ENCODE results near the gene RPP14.

The RPP14 gene

DNA sequence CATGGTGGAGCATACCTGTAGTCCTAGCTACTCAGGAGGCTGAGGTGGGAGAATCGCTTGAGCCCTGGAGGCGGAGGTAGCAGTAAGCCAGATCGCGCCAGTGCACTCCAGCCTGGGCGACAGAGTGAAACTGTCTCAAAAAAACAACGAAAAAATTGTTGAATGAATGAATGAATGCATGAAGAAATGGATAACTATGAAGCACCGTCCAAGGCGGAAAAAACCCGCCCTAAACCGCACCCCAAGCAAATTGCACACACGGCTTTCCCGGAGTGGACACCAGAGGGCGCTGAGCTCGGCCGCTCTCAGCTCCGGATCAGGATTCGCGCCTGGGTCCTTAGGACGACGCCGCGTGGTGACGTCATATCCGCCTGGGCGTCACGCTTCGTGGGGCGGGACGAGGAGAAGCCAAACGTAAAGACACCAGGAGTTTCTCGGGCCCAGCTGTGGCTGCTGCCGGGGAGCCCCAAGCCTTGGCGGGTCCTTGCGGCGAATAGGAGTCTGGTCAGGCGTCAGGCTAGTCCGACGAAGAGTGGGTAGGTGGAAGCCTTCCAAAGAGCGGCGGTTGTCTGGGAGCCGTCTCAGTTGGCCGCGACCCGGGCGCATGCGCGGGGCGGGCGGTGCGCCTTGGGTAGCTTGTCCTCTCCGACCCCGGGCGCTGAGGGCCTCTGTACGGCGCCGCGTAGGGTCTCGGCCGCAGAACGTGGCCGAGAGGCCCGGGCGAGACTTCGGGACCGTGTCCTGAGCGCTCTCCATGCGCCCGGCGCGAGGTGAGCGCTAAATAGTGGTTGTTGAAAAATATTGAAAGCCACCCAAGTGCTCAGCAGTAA is at the start of gene RPP14, which contains the start of gene HTD2:
RPP14 (plus strand) TSS at position 364 of the 830 bp plus-strand sequence. CDS start 4,085 bp downstream, outside the sequence.
HTD2 (plus strand) TSS at position 639 of the 830 bp plus-strand sequence. CDS start 11,094 bp downstream, outside the sequence.
- DNase-seq (ENCODE audit: low read depth), result peak; percentile 98
- peak; percentile 95 for TF ChIP-seq CTCF (IDR thresholded peaks at IDR 0.05; ENCODE audit: insufficient read depth, low read depth, low read length, missing control alignments)
- H3K4me3 ChIP-seq (ENCODE audit: low read depth, low read length), result peak within 1 kb of the TSS; percentile 86

DNA sequence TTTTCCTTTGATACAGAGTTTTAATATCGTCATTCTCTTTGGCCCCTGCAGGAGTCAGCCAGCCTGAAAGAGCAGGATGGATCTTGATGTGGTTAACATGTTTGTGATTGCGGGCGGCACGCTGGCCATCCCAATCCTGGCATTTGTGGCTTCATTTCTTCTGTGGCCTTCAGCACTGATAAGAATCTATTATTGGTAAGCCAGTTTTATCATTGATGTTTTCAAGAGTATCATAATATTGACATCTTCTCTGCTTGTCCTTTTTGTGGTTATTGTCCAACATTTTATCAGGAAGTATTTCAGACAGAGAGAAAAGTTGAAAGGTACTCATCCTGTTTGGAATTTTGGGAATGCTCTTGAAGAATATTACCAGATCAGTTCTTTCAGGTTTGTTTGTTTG is 49.5 kb upstream of the RPP14 start:
- TF ChIP-seq CTCF (IDR thresholded peaks at IDR 0.05; ENCODE audit: insufficient read depth, low read depth, low read length, missing control alignments), result no peak
- no peak overlapping the region for H3K4me3 ChIP-seq (ENCODE audit: low read depth, low read length)
- DNase-seq (ENCODE audit: low read depth), result no peak

GRCh38 chr3:58258392-58259055 is 47.5 kb upstream of the RPP14 start:
- no peak overlapping the region for H3K4me3 ChIP-seq (ENCODE audit: low read depth, low read length)
- no peak for TF ChIP-seq CTCF (IDR thresholded peaks at IDR 0.05; ENCODE audit: insufficient read depth, low read depth, low read length, missing control alignments)
- no peak for DNase-seq (ENCODE audit: low read depth)

- TF ChIP-seq CTCF (IDR thresholded peaks at IDR 0.05; ENCODE audit: insufficient read depth, low read depth, low read length, missing control alignments), result no peak
- no peak overlapping the region for H3K4me3 ChIP-seq (ENCODE audit: low read depth, low read length)
- no peak for DNase-seq (ENCODE audit: low read depth)
These were observed 45.7 kb upstream of the RPP14 start for GRCh38 chr3:58260261-58260731.

DNA sequence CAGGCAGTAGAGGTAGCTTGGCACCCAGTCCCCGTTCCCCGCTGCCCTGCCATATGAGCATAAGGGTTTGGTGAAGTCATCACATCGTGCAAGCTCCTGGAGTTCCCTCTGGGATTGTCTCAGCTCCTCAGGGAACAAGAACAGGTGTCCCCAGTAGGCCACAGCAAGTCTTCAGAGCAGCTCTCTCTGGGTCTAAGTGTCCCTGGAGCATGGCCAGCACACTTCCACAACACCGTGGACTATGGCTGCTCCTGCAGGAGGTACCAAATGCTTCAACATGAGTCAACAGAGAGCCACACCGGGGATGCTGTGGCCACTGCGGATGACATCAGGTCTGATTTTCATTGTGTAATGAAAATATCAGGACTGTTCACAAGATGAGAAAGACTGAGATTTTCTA is 45.3 kb upstream of the RPP14 start:
- no peak overlapping the region for H3K4me3 ChIP-seq (ENCODE audit: low read depth, low read length)
- no peak for DNase-seq (ENCODE audit: low read depth)
- TF ChIP-seq CTCF (IDR thresholded peaks at IDR 0.05; ENCODE audit: insufficient read depth, low read depth, low read length, missing control alignments), result no peak

GRCh38 chr3:58261954-58262666 is 43.9 kb upstream of the RPP14 start:
- no peak for TF ChIP-seq CTCF (IDR thresholded peaks at IDR 0.05; ENCODE audit: insufficient read depth, low read depth, low read length, missing control alignments)
- DNase-seq (ENCODE audit: low read depth), result no peak
- H3K4me3 ChIP-seq (ENCODE audit: low read depth, low read length), result no peak overlapping the region

All from GM12865 (cell line).